ENCODE results near the gene CCNYL1. TPM values are rescaled to one million over a fixed set of nuclear protein-coding genes. Genes with fewer than 3 reads are reported as not detected.

The CCNYL1 gene
- total and polyA plus RNA-seq, 4 experiments from 2014 or later, result 1.00 to 10.5 (median 6.0) TPM

DNA sequence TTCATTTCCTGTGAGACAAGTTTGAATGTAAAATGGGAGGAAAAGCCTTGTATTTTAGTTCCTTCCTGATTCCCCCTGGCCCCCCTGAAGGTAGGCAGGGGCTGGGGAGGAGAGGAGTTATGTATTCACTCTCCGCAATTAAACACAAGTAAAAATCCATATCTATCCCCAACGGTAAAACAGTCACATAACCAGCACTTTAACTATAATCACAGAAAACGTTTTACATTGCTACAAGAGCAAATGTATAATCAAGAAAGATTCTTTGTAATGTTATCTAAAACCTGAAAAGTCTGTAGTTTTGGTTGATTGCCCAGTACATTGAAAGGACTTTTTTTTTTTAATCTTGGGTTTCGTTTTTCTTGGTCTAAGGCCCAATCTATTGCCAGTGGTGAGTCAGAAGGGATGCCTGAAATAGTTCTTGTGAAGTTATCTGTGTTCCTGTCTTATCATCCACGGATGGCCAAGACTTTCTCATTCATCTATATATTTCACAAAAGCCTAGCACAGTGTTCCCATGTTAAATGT is 34.5 kb upstream of the CCNYL1 start:
- H3K4me3 ChIP-seq (ENCODE audit: low read length in 2 of 2), result no peak overlapping the region
- CTCF ChIA-PET (ENCODE audit: partially characterized antibody), result interaction anchor here (0.7 to 1.7 kb wide), 3 partner anchors 13 to 759 kb away, joined by 3 read pairs; no protein-coding TSS in a partner anchor

DNA sequence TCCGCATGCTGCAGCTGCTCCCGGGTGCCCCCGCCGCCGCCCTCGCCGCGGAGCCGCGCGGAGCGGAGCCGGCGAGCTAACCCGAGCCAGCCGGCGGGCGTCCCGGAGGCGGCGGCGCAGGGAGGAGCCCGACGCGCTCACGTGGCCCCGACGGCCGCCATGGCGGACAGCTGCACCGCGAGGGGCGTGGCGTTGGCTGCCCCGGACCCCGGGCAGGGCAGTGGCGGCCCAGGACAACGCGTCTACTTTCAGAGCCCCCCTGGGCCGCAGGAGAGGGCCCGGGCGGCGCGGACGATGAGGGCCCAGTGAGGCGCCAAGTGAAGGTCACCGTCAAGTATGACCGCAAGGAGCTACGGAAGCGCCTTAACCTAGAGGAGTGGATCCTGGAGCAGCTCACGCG is 30.0 kb upstream of the CCNYL1 start:
- H3K27ac Mint-ChIP-seq, result no peak overlapping the region
- intact Hi-C loops (cut with micrococcal nuclease), result no loop called here
- peaks cover 6 to 15% of the 10 kb centered on the region in 2 donors for H3K27me3 Mint-ChIP-seq
- Histone ChIP-seq H3K4me3 (ENCODE audit: low read length in 2 of 2) (no peak overlapping the region), H3K4me1 (ENCODE audit: insufficient read depth, low read length) (no peaks in the 10 kb centered on the region), H3K27me3 (ENCODE audit: insufficient read depth, low read length) (no peaks in the 10 kb centered on the region), H3K36me3 (ENCODE audit: insufficient read depth, low read length) (no peaks in the 10 kb centered on the region), H3K27ac (ENCODE audit: low read depth, low read length) (no peak overlapping the region), H3K9me3 (ENCODE audit: control insufficient read depth in 1 of 2, low read length in 2 of 2) (no peaks in the 10 kb centered on the region)
- CTCF ChIA-PET (ENCODE audit: partially characterized antibody), result no interaction called here
- POLR2A ChIA-PET (ENCODE audit: partially characterized antibody), result no interaction called here
- no peak for DNase-seq
- H3K4me3 Mint-ChIP-seq, result no peak overlapping the region
- no peaks in the 10 kb centered on the region for H3K9me3 Mint-ChIP-seq
- no peaks in the 10 kb centered on the region for H3K4me1 Mint-ChIP-seq
- no peaks in the 10 kb centered on the region for H3K36me3 Mint-ChIP-seq

More for the DNA sequence above, 34.5 kb upstream of the CCNYL1 start:
- Mint-ChIP-seq H3K27ac (no peak overlapping the region), H3K36me3 (no peaks in the 10 kb centered on the region), H3K9me3 (no peaks in the 10 kb centered on the region), H3K27me3 (peaks cover 6 to 8% of the 10 kb centered on the region in 2 donors), H3K4me3 (no peak overlapping the region), H3K4me1 (no peaks in the 10 kb centered on the region)
- Histone ChIP-seq H3K9me3 (ENCODE audit: control insufficient read depth in 1 of 2, low read length in 2 of 2) (no peaks in the 10 kb centered on the region), H3K27me3 (ENCODE audit: insufficient read depth, low read length) (no peaks in the 10 kb centered on the region), H3K27ac (ENCODE audit: low read depth, low read length) (no peak overlapping the region), H3K4me1 (ENCODE audit: insufficient read depth, low read length) (no peaks in the 10 kb centered on the region), H3K36me3 (ENCODE audit: insufficient read depth, low read length) (no peaks in the 10 kb centered on the region)
- POLR2A ChIA-PET (ENCODE audit: partially characterized antibody), result no interaction called here
- no peak for DNase-seq
- intact Hi-C loops (cut with micrococcal nuclease), result no loop called here

DNA sequence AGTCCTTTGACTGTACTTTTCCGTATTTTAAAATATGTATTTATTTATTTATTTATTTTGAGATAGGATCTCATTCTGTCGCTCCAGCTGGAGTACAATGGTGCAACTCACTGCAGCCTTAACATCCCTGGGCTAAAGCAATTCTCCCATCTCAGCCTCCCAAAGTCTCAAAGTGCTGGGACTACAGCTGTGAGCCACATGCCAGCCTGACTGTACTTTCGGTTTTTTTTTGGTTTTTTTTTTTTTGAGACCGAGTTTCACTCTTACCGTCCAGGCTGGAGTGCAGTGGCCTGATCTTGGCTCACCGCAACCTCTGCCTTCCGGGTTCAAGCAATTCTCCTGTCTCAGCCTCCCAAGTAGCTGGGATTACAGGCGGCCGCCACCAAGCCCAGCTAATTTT is 28.9 kb upstream of the CCNYL1 start:
- Mint-ChIP-seq H3K9me3 (no peaks in the 10 kb centered on the region), H3K36me3 (no peaks in the 10 kb centered on the region), H3K4me1 (no peaks in the 10 kb centered on the region), H3K4me3 (no peak overlapping the region), H3K27me3 (peaks cover 6 to 15% of the 10 kb centered on the region in 2 donors), H3K27ac (no peak overlapping the region)
- H3K36me3 ChIP-seq (ENCODE audit: insufficient read depth, low read length), result no peaks in the 10 kb centered on the region
- H3K27ac ChIP-seq (ENCODE audit: low read depth, low read length), result no peak overlapping the region
- ChIA-PET CTCF (ENCODE audit: partially characterized antibody) (no interaction called here), POLR2A (ENCODE audit: partially characterized antibody) (no interaction called here)
- no peak for DNase-seq
- H3K4me3 ChIP-seq (ENCODE audit: low read length in 2 of 2), result no peak overlapping the region
- no peaks in the 10 kb centered on the region for H3K27me3 ChIP-seq (ENCODE audit: insufficient read depth, low read length)
- H3K4me1 ChIP-seq (ENCODE audit: insufficient read depth, low read length), result no peaks in the 10 kb centered on the region
- intact Hi-C loops (cut with micrococcal nuclease), result no loop called here
- no peaks in the 10 kb centered on the region for H3K9me3 ChIP-seq (ENCODE audit: control insufficient read depth in 1 of 2, low read length in 2 of 2)

DNA sequence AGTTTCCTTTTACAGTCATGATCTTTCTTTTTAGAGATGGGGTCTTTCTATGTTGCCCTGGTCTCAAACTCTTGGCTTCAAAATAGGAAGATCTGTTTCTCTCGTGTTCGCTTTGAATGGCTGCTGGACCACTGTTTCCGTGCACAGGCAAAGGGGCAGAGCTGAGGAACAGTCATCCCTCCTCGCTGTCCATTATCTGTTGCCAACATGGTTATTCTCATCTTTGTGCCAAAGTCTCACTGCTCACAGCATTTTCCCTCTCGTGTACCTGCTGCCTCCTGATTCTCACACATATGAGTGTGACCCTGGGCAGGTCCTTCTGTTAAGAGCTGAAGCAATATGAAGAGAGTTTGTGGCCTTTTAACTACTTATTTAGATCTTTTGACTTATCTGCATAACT is 28.0 kb upstream of the CCNYL1 start:
- Histone ChIP-seq H3K4me3 (ENCODE audit: low read length in 2 of 2) (no peak overlapping the region), H3K9me3 (ENCODE audit: control insufficient read depth in 1 of 2, low read length in 2 of 2) (no peaks in the 10 kb centered on the region), H3K4me1 (ENCODE audit: insufficient read depth, low read length) (no peaks in the 10 kb centered on the region), H3K27me3 (ENCODE audit: insufficient read depth, low read length) (no peaks in the 10 kb centered on the region), H3K36me3 (ENCODE audit: insufficient read depth, low read length) (no peaks in the 10 kb centered on the region), H3K27ac (ENCODE audit: low read depth, low read length) (no peak overlapping the region)
- ChIA-PET POLR2A (ENCODE audit: partially characterized antibody) (no interaction called here), CTCF (ENCODE audit: partially characterized antibody) (no interaction called here)
- no peaks in the 10 kb centered on the region for H3K36me3 Mint-ChIP-seq
- DNase-seq, result no peak
- no peaks in the 10 kb centered on the region for H3K4me1 Mint-ChIP-seq
- no peaks in the 10 kb centered on the region for H3K9me3 Mint-ChIP-seq
- peaks cover 6 to 15% of the 10 kb centered on the region in 2 donors for H3K27me3 Mint-ChIP-seq
- intact Hi-C loops (cut with micrococcal nuclease), result no loop called here
- peak overlapping the region in 1 of 7 donors; percentile 27 for H3K27ac Mint-ChIP-seq
- no peak overlapping the region for H3K4me3 Mint-ChIP-seq

DNA sequence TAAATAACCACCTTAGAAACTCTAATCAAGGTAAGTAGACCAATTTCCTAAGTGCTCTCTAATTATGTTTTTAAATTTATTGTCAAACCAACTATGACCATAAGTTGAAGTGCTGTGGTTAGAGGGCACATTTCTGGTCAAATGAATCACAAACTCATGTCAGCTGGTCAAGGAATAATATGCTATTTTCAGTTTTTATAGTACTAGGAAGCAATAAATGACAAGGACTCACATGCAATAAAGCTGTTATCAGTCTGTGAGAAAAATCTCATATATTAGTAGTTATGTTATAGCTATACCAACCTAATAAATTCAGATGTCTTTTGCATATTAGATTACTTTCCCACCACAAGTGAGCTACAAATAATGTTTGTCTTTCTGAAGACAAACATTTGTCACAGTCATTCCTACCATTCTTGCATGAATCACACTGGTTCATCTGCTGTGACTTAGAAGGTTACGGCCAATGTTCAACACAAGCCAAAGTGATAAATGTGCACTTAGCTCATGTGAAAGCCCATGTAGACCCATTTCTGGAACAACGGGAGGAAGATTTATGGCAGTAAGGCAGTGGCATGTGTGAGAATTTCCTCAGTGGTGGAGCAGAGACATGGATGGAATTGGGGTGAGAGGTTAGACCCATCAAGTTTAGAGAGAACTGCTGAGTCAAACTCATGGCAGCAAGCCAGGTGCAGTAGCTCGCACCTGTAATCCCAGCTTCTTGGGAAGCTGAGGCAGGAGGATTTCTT is 27.4 kb upstream of the CCNYL1 start:
- H3K4me3 Mint-ChIP-seq, result no peak overlapping the region
- H3K27ac Mint-ChIP-seq, result no peak overlapping the region
- POLR2A ChIA-PET (ENCODE audit: partially characterized antibody), result no interaction called here
- H3K27me3 Mint-ChIP-seq, result peaks cover 6 to 15% of the 10 kb centered on the region in 2 donors
- H3K9me3 Mint-ChIP-seq, result no peaks in the 10 kb centered on the region
- Histone ChIP-seq H3K9me3 (ENCODE audit: control insufficient read depth in 1 of 2, low read length in 2 of 2) (no peaks in the 10 kb centered on the region), H3K27me3 (ENCODE audit: insufficient read depth, low read length) (no peaks in the 10 kb centered on the region), H3K4me3 (ENCODE audit: low read length in 2 of 2) (no peak overlapping the region), H3K36me3 (ENCODE audit: insufficient read depth, low read length) (no peaks in the 10 kb centered on the region), H3K4me1 (ENCODE audit: insufficient read depth, low read length) (no peaks in the 10 kb centered on the region), H3K27ac (ENCODE audit: low read depth, low read length) (no peak overlapping the region)
- H3K4me1 Mint-ChIP-seq, result no peaks in the 10 kb centered on the region
- H3K36me3 Mint-ChIP-seq, result no peaks in the 10 kb centered on the region
- intact Hi-C loops (cut with micrococcal nuclease), result no loop called here
- DNase-seq, result no peak
- CTCF ChIA-PET (ENCODE audit: partially characterized antibody), result no interaction called here

DNA sequence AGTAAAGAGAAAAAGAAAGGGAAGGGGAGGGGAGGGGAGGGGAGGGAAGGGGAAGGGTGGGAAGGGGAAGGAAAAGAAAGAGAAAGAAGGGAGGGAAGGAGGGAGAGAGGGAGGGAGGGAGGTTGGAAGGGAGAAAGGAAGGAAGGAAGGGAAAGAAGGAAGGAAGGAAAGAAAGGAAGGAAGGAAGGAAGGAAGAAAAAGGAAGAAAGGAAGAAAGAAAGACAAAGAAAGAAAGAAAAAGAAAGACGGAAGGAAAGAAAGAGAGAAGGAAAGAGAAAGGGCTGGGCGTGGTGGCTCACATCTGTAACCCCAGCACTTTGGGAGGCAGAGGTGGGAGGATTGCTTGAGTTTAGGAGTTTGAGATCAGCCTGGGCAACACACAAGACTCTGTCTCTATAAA is 24.6 kb upstream of the CCNYL1 start:
- Mint-ChIP-seq H3K27ac (no peak overlapping the region), H3K9me3 (no peaks in the 10 kb centered on the region), H3K27me3 (peaks cover 0 to 9% of the 10 kb centered on the region in 2 donors), H3K4me1 (no peaks in the 10 kb centered on the region), H3K36me3 (no peaks in the 10 kb centered on the region), H3K4me3 (no peak overlapping the region)
- POLR2A ChIA-PET (ENCODE audit: partially characterized antibody), result no interaction called here
- intact Hi-C loops (cut with micrococcal nuclease), result no loop called here
- CTCF ChIA-PET (ENCODE audit: partially characterized antibody), result interaction anchor here (0.9 kb wide), 1 partner anchor 11 kb away, joined by 3 read pairs; no protein-coding TSS in a partner anchor
- no peaks in the 10 kb centered on the region for H3K4me1 ChIP-seq (ENCODE audit: insufficient read depth, low read length)
- H3K27me3 ChIP-seq (ENCODE audit: insufficient read depth, low read length), result no peaks in the 10 kb centered on the region
- no peaks in the 10 kb centered on the region for H3K36me3 ChIP-seq (ENCODE audit: insufficient read depth, low read length)
- no peaks in the 10 kb centered on the region for H3K9me3 ChIP-seq (ENCODE audit: control insufficient read depth in 1 of 2, low read length in 2 of 2)
- H3K4me3 ChIP-seq (ENCODE audit: low read length in 2 of 2), result no peak overlapping the region
- DNase-seq, result no peak
- H3K27ac ChIP-seq (ENCODE audit: low read depth, low read length), result no peak overlapping the region

DNA sequence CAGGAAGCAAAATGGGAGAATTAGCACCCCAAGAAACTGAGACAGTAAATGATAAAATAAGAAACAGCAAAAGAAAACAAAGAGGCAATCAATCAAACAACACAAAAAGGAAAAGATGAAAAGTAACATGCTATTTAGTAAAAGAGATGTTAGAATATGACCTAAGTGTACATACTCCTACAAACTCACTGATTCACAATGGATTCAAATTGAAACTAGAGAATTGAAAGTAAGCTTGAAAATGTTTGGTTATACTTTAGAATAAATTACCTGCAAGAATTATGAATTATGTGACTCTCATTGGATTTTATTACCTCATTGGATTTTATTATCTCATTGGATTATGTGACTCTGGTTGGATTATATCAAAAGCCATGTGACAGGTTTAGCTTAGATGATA is 22.8 kb upstream of the CCNYL1 start:
- no peak overlapping the region for H3K4me3 Mint-ChIP-seq
- POLR2A ChIA-PET (ENCODE audit: partially characterized antibody), result no interaction called here
- peak overlapping the region in 1 of 7 donors; percentile 6 for H3K27ac Mint-ChIP-seq
- CTCF ChIA-PET (ENCODE audit: partially characterized antibody), result no interaction called here
- no peak overlapping the region for H3K4me3 ChIP-seq (ENCODE audit: low read length in 2 of 2)
- no peaks in the 10 kb centered on the region for H3K36me3 ChIP-seq (ENCODE audit: insufficient read depth, low read length)
- H3K9me3 ChIP-seq (ENCODE audit: control insufficient read depth in 1 of 2, low read length in 2 of 2), result no peaks in the 10 kb centered on the region
- no peaks in the 10 kb centered on the region for H3K27me3 ChIP-seq (ENCODE audit: insufficient read depth, low read length)
- H3K27me3 Mint-ChIP-seq, result peaks cover 0 to 6% of the 10 kb centered on the region in 2 donors
- peaks cover 0 to 5% (median 2%) of the 10 kb centered on the region in 4 donors for H3K4me1 Mint-ChIP-seq
- intact Hi-C loops (cut with micrococcal nuclease), result no loop called here
- no peaks in the 10 kb centered on the region for H3K9me3 Mint-ChIP-seq
- DNase-seq, result no peak
- no peaks in the 10 kb centered on the region for H3K4me1 ChIP-seq (ENCODE audit: insufficient read depth, low read length)
- no peaks in the 10 kb centered on the region for H3K36me3 Mint-ChIP-seq
- H3K27ac ChIP-seq (ENCODE audit: low read depth, low read length), result no peak overlapping the region
